Measurements from ENCODE around the gene IVNS1ABP.
"Not testable (repeated sequence)": the region's sequence is repeated elsewhere in the genome, so short reads cannot be mapped to it uniquely, and the experiment has no call there.

The IVNS1ABP gene

DNA sequence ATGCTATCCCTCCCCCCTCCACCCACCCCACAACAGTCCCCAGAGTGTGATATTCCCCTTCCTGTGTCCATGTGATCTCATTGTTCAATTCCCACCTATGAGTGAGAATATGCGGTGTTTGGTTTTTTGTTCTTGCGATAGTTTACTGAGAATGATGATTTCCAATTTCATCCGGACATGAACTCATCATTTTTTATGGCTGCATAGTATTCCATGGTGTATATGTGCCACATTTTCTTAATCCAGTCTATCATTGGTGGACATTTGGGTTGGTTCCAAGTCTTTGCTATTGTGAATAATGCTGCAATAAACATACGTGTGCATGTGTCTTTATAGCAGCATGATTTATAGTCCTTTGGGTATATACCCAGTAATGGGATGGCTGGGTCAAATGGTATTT, 65.1 kb downstream of the IVNS1ABP start:
- not testable (repeated sequence) for DNase-seq

DNA sequence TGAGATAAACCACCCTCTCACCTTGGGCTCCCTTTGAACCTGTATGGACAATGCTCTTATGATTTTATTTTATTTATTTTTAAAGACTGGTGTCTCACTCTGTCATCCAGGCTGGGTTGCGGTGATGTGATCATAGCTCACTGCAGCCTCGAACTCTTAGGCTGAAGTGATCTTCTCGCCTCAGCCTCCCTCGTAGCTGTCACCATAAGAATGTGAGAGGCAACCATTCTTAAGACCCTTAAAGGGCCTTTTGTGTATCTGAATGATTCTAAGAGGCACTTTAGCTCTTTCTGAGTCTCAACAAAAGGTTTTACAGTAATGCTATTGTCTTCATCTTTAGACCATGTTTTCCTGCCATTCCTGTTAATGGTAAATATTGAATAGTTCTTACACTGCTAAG, 67.0 kb downstream of the IVNS1ABP start:
- DNase-seq, result no peak

DNA sequence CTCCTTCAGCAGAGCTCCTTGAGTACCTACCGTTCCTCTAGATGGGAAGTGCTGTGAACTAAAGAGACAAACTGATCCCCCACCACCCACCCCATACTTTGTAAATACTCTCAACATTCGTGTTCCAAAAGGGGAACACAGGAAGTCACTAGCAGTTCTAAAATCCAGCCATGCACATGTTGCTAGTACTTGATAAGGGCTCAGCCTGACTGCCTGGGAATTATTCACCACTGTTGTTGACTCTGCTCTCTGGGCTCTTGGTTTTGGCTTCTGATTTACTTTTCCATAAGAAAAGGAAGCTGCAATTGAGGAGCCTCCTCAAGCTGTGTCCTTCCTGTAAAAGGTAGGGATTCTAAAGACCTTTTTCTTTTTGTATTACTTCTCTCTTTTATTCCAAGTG, 67.5 kb downstream of the IVNS1ABP start:
- no peak for DNase-seq

All from femur (tissue), 1 donor.